ENCODE results near the gene SIM2.

The SIM2 gene

DNA sequence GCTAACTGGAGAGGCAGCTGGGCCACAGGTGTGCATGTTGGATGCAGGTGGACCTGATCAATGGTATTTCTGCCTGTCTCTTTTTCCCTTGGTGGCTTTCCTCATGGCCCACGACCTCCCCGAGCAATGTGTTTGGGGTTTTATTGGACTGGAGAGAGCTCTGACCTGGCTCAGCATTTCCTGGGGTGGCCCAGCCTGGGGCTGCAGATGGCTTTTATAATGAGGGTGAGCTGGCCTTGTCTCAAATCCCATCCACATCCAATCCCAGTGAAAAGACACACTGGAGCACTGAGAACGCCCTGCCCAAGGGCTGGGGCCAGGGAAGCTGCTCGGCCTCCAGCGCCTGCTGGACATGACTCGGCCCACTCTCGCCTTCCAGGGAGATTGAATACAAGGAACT is 44.1 kb downstream of the SIM2 start:
- no peak for DNase-seq

GRCh38 chr21:36743446-36743845 is 44.5 kb downstream of the SIM2 start:
- no peak for DNase-seq

GRCh38 chr21:36744190-36744559 is 45.3 kb downstream of the SIM2 start:
- no peak for DNase-seq

- DNase-seq = no peak
These were observed 45.8 kb downstream of the SIM2 start for GRCh38 chr21:36744560-36745231.

DNA sequence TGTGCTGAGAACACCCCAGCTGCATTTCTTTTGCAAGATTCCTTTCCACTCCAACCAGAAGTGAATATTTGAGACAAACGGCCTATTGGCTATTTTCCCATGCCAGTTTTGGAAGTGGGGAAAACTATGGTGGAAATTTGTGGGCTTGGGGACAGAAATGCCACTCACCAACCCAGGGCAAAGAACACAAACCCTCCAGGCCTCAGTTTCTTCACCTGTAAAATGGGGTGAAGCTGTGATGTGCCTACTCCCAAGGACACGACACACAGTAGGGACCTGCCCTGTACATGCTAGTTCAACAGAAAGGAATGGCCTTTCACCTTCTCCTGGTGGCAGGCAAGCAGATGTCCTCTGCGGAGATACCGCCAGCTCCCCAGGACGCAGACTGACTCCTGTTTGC is 46.5 kb downstream of the SIM2 start:
- DNase-seq = no peak

DNA sequence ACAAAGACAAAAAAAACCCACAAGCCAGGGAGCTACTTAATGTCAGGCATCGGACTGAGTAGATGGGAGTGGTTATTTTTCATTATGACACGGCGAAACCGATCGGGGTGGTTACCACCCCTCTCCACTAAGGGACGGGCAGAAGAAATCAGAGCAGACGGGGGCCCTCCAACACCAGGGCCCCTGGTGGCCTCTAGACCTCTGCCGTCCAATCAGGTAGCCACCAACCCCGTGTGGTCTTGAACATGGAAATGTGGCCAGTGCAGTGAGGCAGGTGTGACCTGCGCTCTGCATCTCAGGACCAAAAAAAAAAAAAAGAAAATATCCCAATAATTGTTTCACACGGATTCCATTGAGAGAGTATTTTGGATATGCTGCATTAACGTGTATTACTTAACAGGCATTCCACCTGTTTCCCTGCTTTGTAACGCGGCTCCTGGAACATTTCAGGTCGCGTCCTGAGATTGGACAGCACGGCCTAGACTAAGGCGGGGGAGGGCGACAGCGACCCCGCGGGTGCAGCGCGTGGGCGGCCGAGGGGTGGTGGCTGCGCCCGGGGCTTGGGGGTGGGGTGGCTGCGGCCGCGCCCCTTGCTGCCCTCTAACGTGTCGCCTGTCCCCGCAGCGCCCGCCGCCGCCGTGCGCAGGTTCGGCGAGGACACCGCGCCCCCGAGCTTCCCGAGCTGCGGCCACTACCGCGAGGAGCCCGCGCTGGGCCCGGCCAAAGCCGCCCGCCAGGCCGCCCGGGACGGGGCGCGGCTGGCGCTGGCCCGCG is 48.3 kb downstream of the SIM2 start:
- no peak for DNase-seq

DNA sequence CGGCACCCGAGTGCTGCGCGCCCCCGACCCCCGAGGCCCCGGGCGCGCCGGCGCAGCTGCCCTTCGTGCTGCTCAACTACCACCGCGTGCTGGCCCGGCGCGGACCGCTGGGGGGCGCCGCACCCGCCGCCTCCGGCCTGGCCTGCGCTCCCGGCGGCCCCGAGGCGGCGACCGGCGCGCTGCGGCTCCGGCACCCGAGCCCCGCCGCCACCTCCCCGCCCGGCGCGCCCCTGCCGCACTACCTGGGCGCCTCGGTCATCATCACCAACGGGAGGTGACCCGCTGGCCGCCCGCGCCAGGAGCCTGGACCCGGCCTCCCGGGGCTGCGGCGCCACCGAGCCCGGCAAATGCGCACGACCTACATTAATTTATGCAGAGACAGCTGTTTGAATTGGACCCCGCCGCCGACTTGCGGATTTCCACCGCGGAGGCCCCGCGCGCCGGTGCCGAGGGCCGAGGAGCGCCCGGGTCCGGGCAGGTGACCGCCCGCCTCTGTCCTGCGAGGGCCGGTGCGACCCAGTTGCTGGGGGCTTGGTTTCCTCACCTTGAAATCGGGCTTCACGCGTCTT is 49.0 kb downstream of the SIM2 start:
- DNase-seq = no peak

DNA sequence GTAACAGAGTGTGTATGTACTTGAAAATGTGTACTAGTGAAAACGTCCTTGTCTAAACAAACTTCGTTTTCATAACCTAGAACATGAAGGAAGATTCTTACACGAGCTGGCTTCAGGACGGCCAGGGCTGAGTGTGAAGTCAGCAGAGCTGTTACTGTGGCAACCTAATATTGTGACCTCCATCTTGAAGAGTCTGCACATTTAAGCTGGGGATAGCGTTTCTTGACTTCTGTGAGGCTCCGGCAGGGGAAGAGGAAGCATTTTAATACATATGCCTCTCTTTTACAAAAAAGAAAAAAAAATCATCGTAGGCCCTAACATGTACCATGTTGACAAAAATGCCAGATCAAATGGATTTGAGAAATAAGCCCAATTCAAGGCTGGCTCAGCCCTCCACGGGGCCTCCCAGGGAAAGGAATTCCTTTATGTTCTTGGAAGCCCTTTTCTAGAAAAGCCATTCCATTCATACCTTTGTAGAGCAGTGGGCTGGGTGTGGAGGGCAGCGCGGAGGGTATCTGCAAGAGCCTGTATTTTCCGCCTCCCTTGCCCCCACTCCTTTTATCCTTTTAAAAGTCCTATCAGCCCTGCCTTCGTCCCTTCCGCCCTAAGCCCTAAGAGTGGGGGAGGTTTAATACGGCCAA is 51.1 kb downstream of the SIM2 start:
- DNase-seq = no peak

DNA sequence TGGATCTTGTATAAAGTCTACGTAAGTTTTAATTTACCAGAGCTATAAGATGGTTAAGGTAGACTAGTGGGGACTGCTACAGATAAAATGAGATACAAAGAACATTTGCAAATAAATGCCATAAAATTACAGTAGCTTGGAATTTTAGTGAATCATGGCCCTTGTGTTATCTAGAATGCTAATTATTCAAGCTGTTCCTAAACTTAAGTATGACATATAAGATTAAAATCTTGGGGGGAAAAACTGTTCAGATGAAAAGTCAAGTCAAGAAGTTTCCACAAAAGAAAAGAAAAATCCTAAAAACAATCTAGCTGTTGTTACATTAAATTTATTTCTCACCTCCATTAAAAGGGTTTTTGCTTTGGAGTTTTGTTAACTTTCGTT is 51.7 kb downstream of the SIM2 start:
- DNase-seq = no peak

GRCh38 chr21:36751383-36751782 is 52.5 kb downstream of the SIM2 start:
- no peak for DNase-seq

- no peak for DNase-seq
These were observed 54.6 kb downstream of the SIM2 start for GRCh38 chr21:36753556-36753955.

DNA sequence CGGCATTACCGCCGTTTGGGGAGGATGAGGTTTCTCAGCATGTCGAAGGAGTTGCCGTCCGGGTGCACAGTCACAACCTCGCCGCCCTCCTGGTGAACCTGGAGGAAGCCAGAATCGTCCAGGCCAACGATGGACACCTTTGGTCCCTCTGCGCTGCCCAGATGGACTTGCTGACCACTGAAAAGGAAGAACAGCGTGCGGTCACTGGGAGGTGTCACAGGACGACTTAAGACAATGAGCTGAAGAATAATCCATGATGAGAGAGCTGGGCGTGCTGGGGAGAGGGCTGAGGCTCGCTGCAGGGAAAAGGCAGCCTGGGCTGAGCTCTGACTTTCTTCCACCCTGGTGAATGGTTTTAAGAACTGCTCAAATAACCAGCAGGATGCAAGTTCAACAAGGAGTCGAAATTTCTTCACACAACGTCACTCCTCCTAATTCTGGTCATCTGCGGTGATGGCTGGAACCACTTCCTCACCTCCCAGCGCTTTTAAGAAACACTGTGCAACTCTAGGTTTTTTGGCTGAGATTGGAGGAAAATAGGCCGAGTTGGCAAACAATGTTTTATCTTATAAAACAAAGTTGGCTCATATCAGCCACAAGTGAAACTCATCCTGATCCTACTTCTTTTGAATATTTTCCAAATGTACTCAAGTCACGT is 55.5 kb downstream of the SIM2 start:
- DNase-seq = no peak

GRCh38 chr21:36756527-36756926 is 57.6 kb downstream of the SIM2 start:
- no peak for DNase-seq

- no peak for DNase-seq
These were observed 58.3 kb downstream of the SIM2 start for GRCh38 chr21:36757196-36757595.

GRCh38 chr21:36759348-36760083 is 60.6 kb downstream of the SIM2 start:
- DNase-seq = no peak

GRCh38 chr21:36761685-36762084 is 62.8 kb downstream of the SIM2 start:
- DNase-seq = no peak

DNA sequence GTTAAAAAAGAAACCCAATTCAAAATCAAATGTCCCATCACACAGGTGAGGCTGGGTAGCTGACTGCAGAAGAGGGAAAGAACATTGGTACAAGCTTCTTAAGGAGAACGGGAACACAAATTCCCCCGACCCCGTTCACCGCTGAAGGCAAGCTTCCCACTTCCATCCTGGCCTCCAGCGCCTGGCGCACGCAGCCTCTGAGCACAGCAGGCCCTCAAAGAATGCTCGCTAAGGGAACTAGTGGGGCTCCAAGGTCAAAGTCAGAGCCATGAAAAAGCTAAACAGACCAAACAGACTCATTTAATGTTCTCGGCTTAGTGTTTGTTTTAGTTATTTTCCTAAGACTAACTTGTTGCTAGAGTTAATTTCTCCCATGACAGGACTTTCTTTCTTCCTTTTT is 63.7 kb downstream of the SIM2 start:
- DNase-seq = no peak

GRCh38 chr21:36763305-36763704 is 64.4 kb downstream of the SIM2 start:
- no peak for DNase-seq

DNA sequence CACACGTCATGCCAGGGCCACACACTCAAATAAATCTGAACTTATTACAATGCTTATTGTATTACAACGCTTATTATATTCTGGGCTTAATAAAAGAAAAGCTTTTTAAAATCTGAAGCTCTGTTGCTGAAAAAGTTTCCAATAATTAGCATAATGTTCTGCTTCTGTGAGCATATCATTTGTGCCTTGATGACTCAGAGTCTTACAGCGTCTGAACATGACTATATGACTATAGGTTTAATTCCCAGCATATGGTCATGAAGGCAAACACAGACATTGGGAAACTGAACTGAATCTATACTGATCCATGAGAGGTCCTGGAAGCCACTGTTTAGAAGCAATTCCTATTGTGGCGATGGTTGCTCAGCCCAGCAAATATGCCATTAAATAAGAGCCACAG is 66.3 kb downstream of the SIM2 start:
- no peak for DNase-seq

DNA sequence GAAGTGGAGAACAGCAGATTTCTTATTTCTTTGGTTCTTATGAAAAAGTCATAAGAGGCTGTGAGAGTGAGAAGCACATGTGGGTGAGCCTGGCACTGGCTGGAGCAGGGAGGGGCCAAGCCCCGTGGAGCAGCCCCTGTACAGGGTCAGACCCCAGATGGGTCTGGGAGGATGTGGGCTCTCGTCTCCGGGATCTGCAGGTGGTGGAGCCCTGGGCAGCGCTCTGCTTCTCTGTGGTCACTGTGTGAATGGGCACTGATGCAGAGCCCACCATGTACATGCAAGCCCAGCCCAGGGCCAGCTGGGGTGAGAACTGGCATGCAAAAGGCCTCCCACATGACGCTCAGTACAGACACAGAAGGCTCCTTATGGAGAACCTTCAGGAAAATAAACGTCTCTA is 67.6 kb downstream of the SIM2 start:
- DNase-seq = no peak

DNA sequence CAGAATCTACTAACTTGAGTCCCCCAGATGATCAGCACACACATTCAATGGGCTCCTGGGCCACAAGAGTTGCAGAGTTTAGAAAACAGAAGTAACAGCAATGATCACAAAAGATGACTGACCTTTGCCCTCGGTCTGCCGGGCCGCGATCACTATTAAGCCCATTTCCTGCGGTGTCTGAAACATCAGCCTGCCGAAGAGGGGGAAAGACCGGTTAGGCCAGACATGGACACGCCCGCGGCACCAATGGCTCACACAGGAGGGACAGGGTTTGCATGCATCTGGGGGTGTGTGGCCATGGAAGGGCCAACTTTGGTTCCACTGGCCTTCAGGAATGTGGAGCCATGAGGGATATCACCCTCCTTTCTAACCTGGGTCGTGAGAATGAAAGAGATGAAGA is 68.2 kb downstream of the SIM2 start:
- no peak for DNase-seq

- no peak for DNase-seq
These were observed 69.6 kb downstream of the SIM2 start for GRCh38 chr21:36768496-36768895.

Data from CD4-positive, alpha-beta T cell treated with Interferon gamma for 1 hour (primary cell).